LoVo (cell line): ENCODE measurements around the gene BIRC6.
A peak's percentile ranks its signal among the peaks of the same experiment; 100 is the strongest.
"Not testable (repeated sequence)": the region's sequence is repeated elsewhere in the genome, so short reads cannot be mapped to it uniquely, and the experiment has no call there.

Experiments
- DNase-seq: peaks from one replicate; pipeline ENCODE4 v3.0.0-alpha.2; 2016; ENCODE audit warnings: low spot score

BIRC6 gene

GRCh38 chr2:32617599-32618189 lies 260.9 kb downstream of the BIRC6 start:
- DNase-seq, result no peak

- DNase-seq, result no peak
Measured at GRCh38 chr2:32622570-32623310, 265.9 kb downstream of the BIRC6 start.

- DNase-seq, result no peak
Measured at GRCh38 chr2:32623311-32623706, 266.5 kb downstream of the BIRC6 start.

GRCh38 chr2:32624812-32625211 lies 268.0 kb downstream of the BIRC6 start:
- DNase-seq, result no peak

GRCh38 chr2:32626639-32627221 lies 269.9 kb downstream of the BIRC6 start:
- DNase-seq, result no peak

- DNase-seq, result peak; percentile 16
Measured at GRCh38 chr2:32627441-32627813, 270.6 kb downstream of the BIRC6 start.

GRCh38 chr2:32627814-32628579 lies 271.2 kb downstream of the BIRC6 start, which contains the start of gene TTC27:
Gene TTC27, plus strand, starts transcription at chr2:32628050. Its CDS starts 243 bp downstream, at chr2:32628293.
- DNase-seq, result peak; percentile 95

GRCh38 chr2:32632089-32632488 lies 275.3 kb downstream of the BIRC6 start:
- peak; percentile 14 for DNase-seq

GRCh38 chr2:32633040-32633439 lies 276.2 kb downstream of the BIRC6 start:
- DNase-seq, result no peak

GRCh38 chr2:32638548-32638947 lies 281.7 kb downstream of the BIRC6 start:
- DNase-seq, result not testable (repeated sequence)

- DNase-seq, result no peak
Measured at GRCh38 chr2:32641180-32641579, 284.4 kb downstream of the BIRC6 start.

GRCh38 chr2:32647180-32647651 lies 290.4 kb downstream of the BIRC6 start:
- DNase-seq, result no peak

GRCh38 chr2:32652555-32653209 lies 295.9 kb downstream of the BIRC6 start:
- no peak for DNase-seq

GRCh38 chr2:32656069-32656468 lies 299.2 kb downstream of the BIRC6 start:
- DNase-seq, result no peak

- no peak for DNase-seq
Measured at GRCh38 chr2:32663864-32664263, 307.0 kb downstream of the BIRC6 start.

- no peak for DNase-seq
Measured at GRCh38 chr2:32666704-32667103, 309.9 kb downstream of the BIRC6 start.

GRCh38 chr2:32668254-32668653 lies 311.4 kb downstream of the BIRC6 start:
- no peak for DNase-seq
